GM13976 (cell line): Measurements from ENCODE around the gene DAGLA.

Experiments used
- DNase-seq: peaks from one replicate; pipeline ENCODE4 v3.0.0; 2012; ENCODE audit warnings: low spot score
- CTCF ChIP-seq: IDR thresholded peaks from 2 replicates; pipeline ENCODE4 v1.5.1; 2012; ENCODE audit warnings: borderline replicate concordance, mild to moderate bottlenecking; ENCODE audit not compliant: insufficient read depth; ENCODE audit errors: extremely low read depth, missing control alignments, control extremely low read depth
- in situ Hi-C: fragments of 300-500 bp; cut with MboI; formaldehyde crosslinking; loops from one replicate; pipeline ENCODE4 v1.12.0; 2022; ENCODE audit warnings: low sequenced_read_pairs, mixed read lengths, inconsistent platforms; ENCODE audit not compliant: unreplicated experiment

DAGLA gene

GRCh38 chr11:61784506-61784805, 104.3 kb downstream of the DAGLA start:
- TF ChIP-seq CTCF = no peak
- no peak for DNase-seq
- in situ Hi-C loops = no loop called here

- in situ Hi-C loops = no loop called here
- no peak for DNase-seq
- TF ChIP-seq CTCF = no peak
These were observed 105.7 kb downstream of the DAGLA start for GRCh38 chr11:61785837-61786402.

- peak; percentile 46 for DNase-seq
- peak; percentile 17 for TF ChIP-seq CTCF
- in situ Hi-C loops = no loop called here
These were observed 107.8 kb downstream of the DAGLA start for GRCh38 chr11:61787928-61788491.

GRCh38 chr11:61791737-61792309, 111.6 kb downstream of the DAGLA start:
- in situ Hi-C loops = loop anchor here (10.0 kb wide), 1 partner anchor 283 kb away; no protein-coding TSS in a partner anchor
- no peak for DNase-seq
- TF ChIP-seq CTCF = no peak

- DNase-seq = peak; percentile 94
- in situ Hi-C loops = loop anchor here (10.0 kb wide), 1 partner anchor 282 kb away; no protein-coding TSS in a partner anchor
- TF ChIP-seq CTCF = no peak
These were observed 112.3 kb downstream of the DAGLA start, which contains the start of the genes FEN1 and TMEM258 for GRCh38 chr11:61792310-61793082. TSS of gene FEN1 (plus strand) at chr11:61792911. CDS start at chr11:61795362, 2,451 bp downstream. TSS of gene TMEM258 (minus strand) at chr11:61792599. CDS start at chr11:61792558, 41 bp downstream.

- no peak for DNase-seq
- in situ Hi-C loops = loop anchor here (10.0 kb wide), 1 partner anchor 282 kb away; no protein-coding TSS in a partner anchor
- no peak for TF ChIP-seq CTCF
These were observed 113.1 kb downstream of the DAGLA start for GRCh38 chr11:61793083-61793828.
